Measurements from ENCODE around the gene CISTR.
"Not testable (repeated sequence)": the region's sequence is repeated elsewhere in the genome, so short reads cannot be mapped to it uniquely, and the experiment has no call there.

The CISTR gene

GRCh38 chr12:53739214-53740129, 12.3 kb downstream of the CISTR start:
- no peak for DNase-seq

- DNase-seq: no peak
These were observed 13.2 kb downstream of the CISTR start for GRCh38 chr12:53738406-53739213.

GRCh38 chr12:53737951-53738405, 13.8 kb downstream of the CISTR start:
- DNase-seq: no peak

GRCh38 chr12:53737093-53737808, 14.5 kb downstream of the CISTR start:
- no peak for DNase-seq

GRCh38 chr12:53736592-53736991, 15.2 kb downstream of the CISTR start:
- no peak for DNase-seq

GRCh38 chr12:53735556-53735955, 16.2 kb downstream of the CISTR start:
- DNase-seq: no peak

GRCh38 chr12:53734425-53734824, 17.4 kb downstream of the CISTR start:
- DNase-seq: no peak

- DNase-seq: no peak
These were observed 18.0 kb downstream of the CISTR start for GRCh38 chr12:53733807-53734200.

GRCh38 chr12:53733051-53733806, 18.6 kb downstream of the CISTR start:
- DNase-seq: no peak

- no peak for DNase-seq
These were observed 22.1 kb downstream of the CISTR start for GRCh38 chr12:53729644-53730043.

GRCh38 chr12:53728206-53728605, 23.6 kb downstream of the CISTR start:
- DNase-seq: no peak

- peak; percentile 92 for DNase-seq
These were observed 24.3 kb downstream of the CISTR start, which contains the start of gene CALCOCO1 for GRCh38 chr12:53727310-53728041. Gene CALCOCO1, minus strand, starts transcription at chr12:53727452. Its CDS starts 2,210 bp downstream, at chr12:53725242.

- DNase-seq: no peak
These were observed 24.9 kb downstream of the CISTR start for GRCh38 chr12:53726946-53727309.

GRCh38 chr12:53726341-53726740, 25.4 kb downstream of the CISTR start:
- no peak for DNase-seq

- DNase-seq: no peak
These were observed 26.0 kb downstream of the CISTR start for GRCh38 chr12:53725824-53726223.

- no peak for DNase-seq
These were observed 29.2 kb downstream of the CISTR start for GRCh38 chr12:53722450-53723041.

- no peak for DNase-seq
These were observed 30.8 kb downstream of the CISTR start for GRCh38 chr12:53720946-53721345.

- DNase-seq: no peak
These were observed 32.1 kb downstream of the CISTR start for GRCh38 chr12:53719649-53720048.

- not testable (repeated sequence) for DNase-seq
These were observed 33.2 kb downstream of the CISTR start for GRCh38 chr12:53718567-53718966.

- no peak for DNase-seq
These were observed 34.5 kb downstream of the CISTR start for GRCh38 chr12:53717319-53717718.

GRCh38 chr12:53714004-53714403, 37.8 kb downstream of the CISTR start:
- DNase-seq: no peak

Data from activated T-cell treated with anti-CD3 and anti-CD28 coated beads for 4 hours (primary cell).